ENCODE data around the gene SUPT5H. TPM values are rescaled to one million over a fixed set of nuclear protein-coding genes. Genes with fewer than 3 reads are reported as not detected.

The SUPT5H gene
- total and polyA plus RNA-seq, 2 of the 4 experiments (the other 2 are of a cell fraction), result 75.3 to 116 TPM

GRCh38 chr19:39501340-39501739 lies 56.0 kb downstream of the SUPT5H start:
- no peak for TF ChIP-seq POLR2A (IDR thresholded peaks at IDR 0.05; ENCODE audit: low read depth, low read length)
- TF ChIP-seq RFX5 (IDR thresholded peaks at IDR 0.05; ENCODE audit: low read depth, low read length), result no peak
- TF ChIP-seq ELK1 (IDR thresholded peaks at IDR 0.05; ENCODE audit: borderline replicate concordance, low read depth, low read length), result no peak
- H3K36me3 ChIP-seq (ENCODE audit: control insufficient read depth, insufficient read depth, low read length), result no peaks in the 10 kb centered on the region
- dilution Hi-C loops (cut with HindIII; ENCODE audit: low sequenced_read_pairs, unreplicated experiment) (no loop called here), in situ Hi-C loops (cut with MboI; ENCODE audit: low sequenced_read_pairs) (no loop called here), intact Hi-C loops (cut with micrococcal nuclease) (no loop called here)
- BruUV-seq (replicated peaks), result no TSS peak
- ChIA-PET POLR2A (ENCODE audit: unreplicated experiment) (no interaction called here), CTCF (no interaction called here)
- no peak overlapping the region for H4K8ac ChIP-seq (ENCODE audit: low read depth in 2 of 2, low read length in 2 of 2)
- no peaks in the 10 kb centered on the region for H4K20me1 ChIP-seq (ENCODE audit: insufficient read depth, low read length)
- peaks cover 46% of the 10 kb centered on the region for H3K27me3 ChIP-seq (ENCODE audit: control insufficient read depth, insufficient read depth, low read length)
- no peak overlapping the region for H3K27ac ChIP-seq (ENCODE audit: insufficient read depth, low read length)
- H3K9ac ChIP-seq (ENCODE audit: low read depth, low read length), result no peak overlapping the region
- no peak overlapping the region for H3K23ac ChIP-seq (ENCODE audit: low read depth, low read length)
- H4K91ac ChIP-seq (ENCODE audit: insufficient read depth, low read depth, low read length), result no peak overlapping the region
- peaks cover 3% of the 10 kb centered on the region; the same call in 1 of the 2 replicates for H3K4me1 ChIP-seq (ENCODE audit: control insufficient read depth, insufficient read depth, low read length)
- H2BK120ac ChIP-seq (ENCODE audit: low read depth, low read length), result no peak overlapping the region
- no peak overlapping the region for H3K56ac ChIP-seq (ENCODE audit: extremely low read depth, insufficient read depth, low read length)
- no peak overlapping the region for H3K18ac ChIP-seq (ENCODE audit: low read depth, low read length)
- H2BK20ac ChIP-seq (ENCODE audit: low read depth, low read length), result no peak overlapping the region
- no peak overlapping the region for H2AK5ac ChIP-seq (ENCODE audit: low read depth, low read length)
- no peak overlapping the region for H2BK5ac ChIP-seq (ENCODE audit: low read depth, low read length, poor library complexity, severe bottlenecking)
- no peak overlapping the region for H4K5ac ChIP-seq (ENCODE audit: low read depth, low read length)
- no CpG with 5 or more reads among the region's 5 CpGs for WGBS, 2 experiments (ENCODE audit: extremely low coverage in 2 of 2, insufficient read length in 1 of 2)
- H2AK9ac ChIP-seq (replicated peaks; ENCODE audit: low read depth, low read length, poor library complexity), result no peak overlapping the region
- H3K9me3 ChIP-seq (ENCODE audit: control insufficient read depth, insufficient read depth, low read length), result no peaks in the 10 kb centered on the region
- no peak overlapping the region for H2AFZ ChIP-seq (replicated peaks; ENCODE audit: low read length, poor library complexity)
- no peak overlapping the region for H3K4me2 ChIP-seq (ENCODE audit: low read depth, low read length)
- no peaks in the 10 kb centered on the region for H3K79me1 ChIP-seq (ENCODE audit: low read depth in 1 of 2, low read length in 2 of 2)
- H3K4me3 ChIP-seq (ENCODE audit: insufficient read depth, low read depth, low read length), result no peak overlapping the region
- H3K4ac ChIP-seq (ENCODE audit: low read depth, low read length), result no peak overlapping the region
- ATAC-seq (ENCODE audit: low read depth) (no peak), DNase-seq (no peak)
- no peaks in the 10 kb centered on the region; the same call in 1 of the 2 replicates for H3K9me1 ChIP-seq (ENCODE audit: insufficient read depth, low read length)
- no peak overlapping the region for H3K14ac ChIP-seq (replicated peaks; ENCODE audit: low read depth, low read length)
- no peak overlapping the region for H2BK15ac ChIP-seq (ENCODE audit: low read depth, low read length)
